ENCODE data around the gene MGAT5.

MGAT5 gene

GRCh38 chr2:134256956-134257355 is 3.1 kb downstream of the MGAT5 start:
- TF ChIP-seq CTCF (IDR thresholded peaks at IDR 0.05) = no peak

- no peak for TF ChIP-seq CTCF (IDR thresholded peaks at IDR 0.05)
These were observed 3.6 kb downstream of the MGAT5 start for GRCh38 chr2:134257509-134257908.

GRCh38 chr2:134257965-134258683 is 4.3 kb downstream of the MGAT5 start:
- TF ChIP-seq CTCF (IDR thresholded peaks at IDR 0.05) = no peak

- TF ChIP-seq CTCF (IDR thresholded peaks at IDR 0.05) = no peak
These were observed 5.0 kb downstream of the MGAT5 start for GRCh38 chr2:134258684-134259388.

- TF ChIP-seq CTCF (IDR thresholded peaks at IDR 0.05) = no peak
These were observed 5.7 kb downstream of the MGAT5 start for GRCh38 chr2:134259571-134259970.

- TF ChIP-seq CTCF (IDR thresholded peaks at IDR 0.05) = no peak
These were observed 6.1 kb downstream of the MGAT5 start for GRCh38 chr2:134259994-134260393.

GRCh38 chr2:134260713-134261112 is 6.8 kb downstream of the MGAT5 start:
- no peak for TF ChIP-seq CTCF (IDR thresholded peaks at IDR 0.05)
